IMR-90 (cell line): ENCODE results near the gene TMEM179.

Experiments
- CEBPB ChIP-seq: IDR thresholded peaks from 2 replicates; pipeline ENCODE4 v1.6.1; 2012; ENCODE audit warnings: low read depth, low read length, improper control_type of control experiment
- CHD1 ChIP-seq: IDR thresholded peaks from 2 replicates; pipeline ENCODE4 v1.6.1; 2012; ENCODE audit warnings: low read depth, low read length, improper control_type of control experiment
- MAZ ChIP-seq: IDR thresholded peaks from 2 replicates; pipeline ENCODE4 v1.6.1; 2012; ENCODE audit warnings: low read depth, mild to moderate bottlenecking, low read length, improper control_type of control experiment, moderate library complexity, borderline replicate concordance
- MXI1 ChIP-seq: IDR thresholded peaks from 2 replicates; pipeline ENCODE4 v1.6.1; 2012; ENCODE audit warnings: low read depth, mild to moderate bottlenecking, low read length, moderate library complexity, borderline replicate concordance
- POLR2A ChIP-seq: IDR thresholded peaks from 2 replicates; pipeline ENCODE4 v1.6.1; 2012; ENCODE audit warnings: mild to moderate bottlenecking, low read depth, low read length
- RCOR1 ChIP-seq: IDR thresholded peaks from 2 replicates; pipeline ENCODE4 v1.6.1; 2012; ENCODE audit warnings: mild to moderate bottlenecking, low read length, improper control_type of control experiment; ENCODE audit not compliant: insufficient replicate concordance
- TF ChIP-seq, protein P1 (sequence below): conservative IDR thresholded peaks from 2 replicates; pipeline ENCODE4 v1.5.1; 2012; ENCODE audit warnings: mild to moderate bottlenecking, low read depth, low read length, improper control_type of control experiment

GRCh38 chr14:104559028-104559803, 45.4 kb downstream of the TMEM179 start:
- TF ChIP-seq, protein P1, sequence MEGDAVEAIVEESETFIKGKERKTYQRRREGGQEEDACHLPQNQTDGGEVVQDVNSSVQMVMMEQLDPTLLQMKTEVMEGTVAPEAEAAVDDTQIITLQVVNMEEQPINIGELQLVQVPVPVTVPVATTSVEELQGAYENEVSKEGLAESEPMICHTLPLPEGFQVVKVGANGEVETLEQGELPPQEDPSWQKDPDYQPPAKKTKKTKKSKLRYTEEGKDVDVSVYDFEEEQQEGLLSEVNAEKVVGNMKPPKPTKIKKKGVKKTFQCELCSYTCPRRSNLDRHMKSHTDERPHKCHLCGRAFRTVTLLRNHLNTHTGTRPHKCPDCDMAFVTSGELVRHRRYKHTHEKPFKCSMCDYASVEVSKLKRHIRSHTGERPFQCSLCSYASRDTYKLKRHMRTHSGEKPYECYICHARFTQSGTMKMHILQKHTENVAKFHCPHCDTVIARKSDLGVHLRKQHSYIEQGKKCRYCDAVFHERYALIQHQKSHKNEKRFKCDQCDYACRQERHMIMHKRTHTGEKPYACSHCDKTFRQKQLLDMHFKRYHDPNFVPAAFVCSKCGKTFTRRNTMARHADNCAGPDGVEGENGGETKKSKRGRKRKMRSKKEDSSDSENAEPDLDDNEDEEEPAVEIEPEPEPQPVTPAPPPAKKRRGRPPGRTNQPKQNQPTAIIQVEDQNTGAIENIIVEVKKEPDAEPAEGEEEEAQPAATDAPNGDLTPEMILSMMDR = no peak
- TF ChIP-seq POLR2A (no peak), MAZ (no peak), CEBPB (no peak), MXI1 (no peak), CHD1 (no peak), RCOR1 (no peak)
